RWPE1 (cell line): ENCODE data around the gene NFYC.

Source experiments
- CTCF ChIA-PET: fragments of 350-600 bp; sonication (Branson Sonifier 250); formaldehyde crosslinking; extraction: SDS; loops from one replicate; lab custom pipeline; 2021; lab: Yijun Ruan, JAX
- POLR2A ChIA-PET: fragments of 400-600 bp; formaldehyde crosslinking; extraction: SDS; loops from one replicate; lab custom pipeline; 2020; ENCODE audit warnings: antibody characterized with exemption; ENCODE audit not compliant: low non-redundant PET; lab: Yijun Ruan, JAX
- DNase-seq: peaks from one replicate; pipeline ENCODE4 v3.0.0; 2012; ENCODE audit warnings: low spot score
- H3K27ac ChIP-seq: fragments of 450-650 bp; 2 replicates; pipeline ENCODE4 v1.5.1; 2017
- CTCF ChIP-seq: fragments of 450-650 bp; conservative IDR thresholded peaks from 2 replicates; pipeline ENCODE4 v1.5.1; 2017; ENCODE audit warnings: low read depth, mild to moderate bottlenecking

The NFYC gene

GRCh38 chr1:40658751-40659648 lies 32.5 kb upstream of the NFYC start:
- TF ChIP-seq CTCF: no peak
- ChIA-PET POLR2A (interaction anchor here (0.5 kb wide), 1 partner anchor 336 kb away, joined by 7 read pairs; no protein-coding TSS in a partner anchor), CTCF (no interaction called here)
- no peak for DNase-seq
- H3K27ac ChIP-seq: no peak overlapping the region

- TF ChIP-seq CTCF: no peak
- ChIA-PET CTCF (interaction anchor here (0.6 kb wide), 1 partner anchor 10 kb away, joined by 3 read pairs; no protein-coding TSS in a partner anchor), POLR2A (no interaction called here)
- DNase-seq: no peak
- H3K27ac ChIP-seq: no peak overlapping the region
Observed at GRCh38 chr1:40659649-40659947, 31.9 kb upstream of the NFYC start.

GRCh38 chr1:40661678-40662077 lies 29.8 kb upstream of the NFYC start:
- H3K27ac ChIP-seq: no peak overlapping the region
- no peak for DNase-seq
- CTCF ChIA-PET: no interaction called here
- POLR2A ChIA-PET: no interaction called here
- TF ChIP-seq CTCF: no peak

- no peak for TF ChIP-seq CTCF
- ChIA-PET CTCF (interaction anchor here (0.7 kb wide), 1 partner anchor 135 kb away, joined by 3 read pairs; no protein-coding TSS in a partner anchor), POLR2A (no interaction called here)
- no peak overlapping the region for H3K27ac ChIP-seq
- DNase-seq: no peak
Observed at GRCh38 chr1:40662151-40662550, 29.4 kb upstream of the NFYC start.

GRCh38 chr1:40662864-40663263 lies 28.6 kb upstream of the NFYC start:
- no peak overlapping the region for H3K27ac ChIP-seq
- ChIA-PET CTCF (interaction anchor here (0.7 kb wide), 1 partner anchor 135 kb away, joined by 3 read pairs; no protein-coding TSS in a partner anchor), POLR2A (no interaction called here)
- peak; percentile 49 for DNase-seq
- TF ChIP-seq CTCF: no peak

GRCh38 chr1:40663324-40664166 lies 28.0 kb upstream of the NFYC start:
- CTCF ChIA-PET: no interaction called here
- POLR2A ChIA-PET: no interaction called here
- H3K27ac ChIP-seq: no peak overlapping the region
- no peak for DNase-seq
- TF ChIP-seq CTCF: no peak
